GM12878 (cell line): ENCODE results near the gene SCN5A.

Experiments
- ATF3 ChIP-seq: IDR thresholded peaks from 2 replicates; pipeline ENCODE4 v1.6.1; 2011; ENCODE audit warnings: low read depth, mild to moderate bottlenecking, low read length, moderate library complexity, borderline replicate concordance; ENCODE audit errors: extremely low read depth
- BHLHE40 ChIP-seq, 2 experiments: fragments of 450-650 bp in 1 of 2; IDR thresholded peaks; 2 replicates each; pipeline ENCODE4 v1.6.1; 2011 to 2017; ENCODE audit warnings: low read depth in 2 of 2, borderline replicate concordance in 1 of 2, improper control_type of control experiment in 1 of 2, low read length in 1 of 2, mild to moderate bottlenecking in 1 of 2
- CHD1 ChIP-seq: IDR thresholded peaks from 2 replicates; pipeline ENCODE4 v1.6.1; 2012; ENCODE audit warnings: low read depth, low read length, improper control_type of control experiment
- POLR2A ChIP-seq: IDR thresholded peaks from 2 replicates; pipeline ENCODE4 v1.6.1; 2011; ENCODE audit warnings: low read depth, mild to moderate bottlenecking, low read length
- RFX5 ChIP-seq: IDR thresholded peaks from 2 replicates; pipeline ENCODE4 v1.6.1; 2011; ENCODE audit warnings: low read depth, low read length, improper control_type of control experiment

GRCh38 chr3:38598791-38599190, 50.7 kb downstream of the SCN5A start:
- TF ChIP-seq RFX5 (no peak), ATF3 (no peak), BHLHE40 (IDR thresholded peaks at IDR 0.05; ENCODE audit: borderline replicate concordance in 1 of 2, low read depth in 2 of 2, low read length in 1 of 2) (no peak), CHD1 (no peak), POLR2A (no peak)
